ENCODE results near the gene TMPRSS9.

The TMPRSS9 gene

GRCh38 chr19:2359992-2360685 is at the start of gene TMPRSS9:
Gene TMPRSS9 (plus strand): TSS chr19:2360265. CDS start chr19:2389786, 29,521 bp downstream.
- DNase-seq: no peak

DNA sequence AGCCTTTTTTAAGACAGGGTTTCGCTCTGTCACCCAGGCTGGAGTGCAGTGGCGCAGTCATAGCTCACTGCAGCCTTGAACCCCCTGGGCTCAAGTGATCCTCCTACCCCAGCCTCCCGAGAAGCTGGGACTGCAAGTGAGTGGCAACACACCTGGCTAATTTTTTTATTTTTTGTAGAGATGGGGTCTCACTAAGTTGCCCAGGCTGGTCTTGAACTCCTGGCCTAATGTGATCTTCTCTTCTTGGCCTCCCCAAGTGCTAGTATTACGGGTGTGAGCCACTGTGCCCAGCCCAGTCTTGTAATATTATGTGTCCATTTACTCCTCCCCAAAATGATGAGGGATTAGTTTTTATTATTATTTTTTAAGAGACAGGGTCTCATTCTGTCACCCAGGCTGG is 49.0 kb upstream of the TMPRSS9 start:
- DNase-seq: no peak

- DNase-seq: no peak
Observed at GRCh38 chr19:2312820-2313501, 47.1 kb upstream of the TMPRSS9 start.

DNA sequence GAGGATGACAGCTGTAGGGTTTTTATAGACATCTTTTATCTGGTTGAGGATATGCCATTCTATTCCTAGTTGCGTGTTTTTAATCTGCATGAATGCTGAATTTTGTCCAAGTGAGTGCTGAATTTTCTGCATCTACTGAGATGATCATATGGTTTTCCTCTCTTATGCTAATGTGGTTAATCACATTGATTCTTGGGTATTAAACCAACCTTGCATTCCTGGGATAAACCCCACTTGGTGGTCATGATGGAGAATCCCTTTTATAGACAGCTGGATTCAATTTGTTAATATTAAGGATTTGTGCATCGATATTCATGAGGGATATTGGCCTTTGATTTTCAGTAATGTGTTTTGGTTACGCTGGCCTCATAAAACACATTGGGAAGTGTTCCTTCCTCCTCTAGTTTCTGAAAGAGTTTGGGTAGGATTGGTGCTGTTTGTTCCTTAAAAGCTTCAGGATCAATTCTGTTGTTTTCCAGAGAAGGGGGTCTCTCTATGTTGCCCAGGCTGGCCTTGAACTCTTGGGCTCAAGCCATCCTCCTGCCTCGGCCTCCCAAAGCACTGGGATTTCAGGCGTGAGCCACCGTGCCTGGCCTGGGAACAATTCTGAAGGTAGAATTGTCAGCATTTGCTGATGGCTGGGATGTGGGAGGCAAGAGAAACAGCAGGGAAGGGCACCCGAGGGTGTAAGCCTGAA is 44.8 kb upstream of the TMPRSS9 start:
- no peak for DNase-seq

DNA sequence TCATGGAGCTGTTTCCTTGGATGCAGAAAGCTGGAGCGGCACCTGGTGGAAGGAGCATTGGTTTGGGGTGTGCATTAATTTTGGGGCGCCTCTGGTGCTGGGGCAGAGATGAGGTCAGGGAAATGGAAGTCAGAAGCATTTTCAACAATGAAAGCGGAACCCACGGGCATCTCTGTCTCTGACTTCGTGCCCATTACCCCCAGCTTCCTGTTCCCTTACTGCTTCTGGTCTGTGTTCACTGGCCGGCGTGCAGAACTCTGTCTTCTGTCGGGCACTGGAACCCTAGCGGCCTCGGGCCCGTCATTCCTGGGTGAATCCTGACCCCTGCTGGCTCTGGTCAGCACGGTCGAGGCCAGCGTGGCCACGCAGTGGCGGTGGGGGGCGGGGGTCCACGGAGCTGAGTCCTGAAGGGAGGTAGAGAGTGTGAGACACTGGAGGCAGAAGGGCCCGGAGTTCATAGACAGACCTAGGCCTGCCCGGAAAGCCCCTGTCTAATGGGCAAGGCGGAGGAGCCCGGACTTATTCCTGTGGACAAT is 44.2 kb upstream of the TMPRSS9 start:
- DNase-seq: no peak

GRCh38 chr19:2317300-2317699 is 42.8 kb upstream of the TMPRSS9 start:
- no peak for DNase-seq

GRCh38 chr19:2317756-2318155 is 42.3 kb upstream of the TMPRSS9 start:
- no peak for DNase-seq

DNA sequence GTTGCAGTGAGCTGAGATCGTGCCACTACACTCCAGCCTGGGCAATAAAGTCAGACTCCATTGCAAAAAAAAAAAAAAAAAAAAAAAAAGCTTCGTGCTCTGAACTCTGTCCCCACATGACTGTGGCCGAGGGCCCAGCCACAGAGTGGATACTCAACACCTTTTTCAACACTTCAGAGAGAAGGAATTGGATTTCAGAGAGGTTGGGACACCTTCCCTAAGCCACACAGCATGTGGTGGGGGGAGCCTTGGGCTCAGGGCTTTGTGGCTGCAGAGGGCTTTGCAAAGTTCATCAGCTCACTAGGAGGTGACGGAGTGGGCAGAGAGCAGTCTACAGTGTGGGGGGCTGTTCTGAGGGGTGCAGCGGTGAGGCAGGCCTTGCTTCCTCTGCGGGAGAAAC is 41.1 kb upstream of the TMPRSS9 start:
- DNase-seq: no peak

GRCh38 chr19:2319551-2319950 is 40.5 kb upstream of the TMPRSS9 start:
- no peak for DNase-seq

GRCh38 chr19:2320049-2320448 is 40.0 kb upstream of the TMPRSS9 start:
- DNase-seq: no peak

- no peak for DNase-seq
Observed at GRCh38 chr19:2320939-2321338, 39.1 kb upstream of the TMPRSS9 start.

GRCh38 chr19:2321565-2322283 is 38.3 kb upstream of the TMPRSS9 start:
- DNase-seq: no peak

GRCh38 chr19:2323707-2324106 is 36.4 kb upstream of the TMPRSS9 start:
- no peak for DNase-seq

GRCh38 chr19:2324220-2324948 is 35.7 kb upstream of the TMPRSS9 start:
- no peak for DNase-seq

GRCh38 chr19:2325281-2326046 is 34.6 kb upstream of the TMPRSS9 start:
- no peak for DNase-seq

DNA sequence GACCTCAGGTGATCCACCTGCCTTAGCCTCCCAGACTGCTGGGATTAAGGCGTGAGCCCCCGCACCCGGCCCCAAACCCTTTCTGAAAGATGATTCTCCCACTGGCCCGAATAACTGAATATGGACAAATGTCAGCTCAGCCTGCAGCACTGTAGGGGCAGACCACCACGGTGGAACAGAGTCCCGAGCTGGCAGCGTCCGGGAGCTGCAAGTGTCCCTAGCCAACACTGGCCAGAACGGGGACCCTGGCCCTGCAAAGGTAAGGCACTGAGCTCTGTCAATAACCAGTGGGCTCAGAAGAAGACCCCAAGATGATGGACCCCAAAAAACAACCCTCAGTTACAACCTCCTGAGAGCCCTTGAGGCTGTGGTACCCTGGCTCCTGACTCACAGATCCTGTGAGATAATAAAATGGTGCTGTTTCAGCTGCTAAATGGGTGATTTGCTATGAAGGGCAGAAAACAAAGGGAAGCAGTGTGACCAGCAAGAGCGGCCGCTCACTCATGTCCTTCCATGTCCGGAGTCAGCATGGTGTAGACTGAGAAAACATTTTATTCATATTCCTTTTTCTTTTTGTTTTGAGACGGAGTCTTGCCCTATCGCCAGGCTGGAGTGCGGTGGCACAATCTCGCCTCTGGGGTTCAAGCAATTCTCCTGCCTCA is 33.2 kb upstream of the TMPRSS9 start:
- DNase-seq: no peak

GRCh38 chr19:2327773-2328400 is 32.2 kb upstream of the TMPRSS9 start:
- peak; percentile 71 for DNase-seq

GRCh38 chr19:2328401-2329148 is 31.5 kb upstream of the TMPRSS9 start, which contains the start of the genes LSM7 and SPPL2B:
Gene LSM7 (minus strand): TSS chr19:2328586. CDS start chr19:2328566, 20 bp downstream.
Gene SPPL2B (plus strand): TSS chr19:2328684. CDS start chr19:2328710, 26 bp downstream.
- DNase-seq: peak; percentile 75

DNA sequence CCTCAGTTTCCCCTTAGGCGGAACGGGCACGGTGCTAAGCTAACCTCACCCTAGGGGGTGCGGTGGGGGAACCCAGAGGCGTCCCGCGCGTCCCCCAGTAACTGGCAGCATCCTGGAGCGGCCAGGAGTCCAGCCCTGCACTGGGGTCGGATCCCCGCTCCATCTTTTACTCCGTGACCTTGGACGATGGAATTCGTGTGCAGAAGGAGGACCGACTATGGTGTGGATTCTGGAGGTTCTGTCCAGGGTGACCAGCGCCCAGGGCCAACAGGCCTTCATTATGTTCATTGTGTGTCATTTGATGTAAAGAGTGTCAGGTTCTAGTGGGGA is 31.0 kb upstream of the TMPRSS9 start:
- no peak for DNase-seq

DNA sequence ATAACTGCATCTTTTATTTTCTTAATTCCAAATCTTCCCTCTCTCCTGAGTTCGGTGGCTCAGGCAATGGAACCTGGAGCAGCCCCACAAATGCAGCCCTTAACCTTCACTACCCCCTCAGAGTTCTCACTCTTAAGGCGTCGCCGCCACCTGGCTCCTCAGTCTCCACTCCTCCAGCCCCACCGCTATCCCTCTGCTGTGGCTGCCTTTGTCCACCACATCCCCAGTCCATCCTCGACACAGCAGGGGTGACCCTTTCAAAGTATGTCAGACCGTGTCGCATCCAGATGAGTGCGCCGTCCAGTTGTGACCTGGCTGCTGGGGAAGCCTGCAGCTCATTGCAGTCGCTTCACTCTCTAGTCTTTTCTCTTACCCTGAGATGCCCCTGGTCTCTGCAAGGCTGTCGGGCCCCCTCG is 30.6 kb upstream of the TMPRSS9 start:
- no peak for DNase-seq
